ENCODE measurements around the gene RGS6.
"Not testable (repeated sequence)": the region's sequence is repeated elsewhere in the genome, so short reads cannot be mapped to it uniquely, and the experiment has no call there.

Gene RGS6

GRCh38 chr14:71932229-71932981, at the start of gene RGS6:
RGS6 (plus strand) TSS chr14:71932429.
- Mint-ChIP-seq H3K27me3 (peaks cover 54% of the 10 kb centered on the region), H3K36me3 (no peaks in the 10 kb centered on the region), H3K9me3 (no peaks in the 10 kb centered on the region), H3K27ac (no peak within 1 kb of the TSS), H3K4me3 (peak within 1 kb of the TSS; percentile 49), H3K4me1 (peaks cover 6% of the 10 kb centered on the region)
- peak; percentile 70 for ATAC-seq

GRCh38 chr14:71883094-71883493, 49.1 kb upstream of the RGS6 start:
- no peaks in the 10 kb centered on the region for H3K36me3 Mint-ChIP-seq
- peak; percentile 61 for ATAC-seq
- H3K9me3 Mint-ChIP-seq = peaks cover 11% of the 10 kb centered on the region
- H3K4me3 Mint-ChIP-seq = no peak overlapping the region
- H3K27me3 Mint-ChIP-seq = peaks cover 73% of the 10 kb centered on the region
- no peak overlapping the region for H3K27ac Mint-ChIP-seq
- no peaks in the 10 kb centered on the region for H3K4me1 Mint-ChIP-seq

- Mint-ChIP-seq H3K36me3 (no peaks in the 10 kb centered on the region), H3K4me1 (no peaks in the 10 kb centered on the region), H3K27ac (no peak overlapping the region), H3K9me3 (peaks cover 15% of the 10 kb centered on the region), H3K27me3 (peaks cover 59% of the 10 kb centered on the region), H3K4me3 (no peak overlapping the region)
- no peak for ATAC-seq
These were observed 46.9 kb upstream of the RGS6 start for GRCh38 chr14:71885301-71885700.

GRCh38 chr14:71887802-71888201, 44.4 kb upstream of the RGS6 start:
- H3K27me3 Mint-ChIP-seq = peaks cover 34% of the 10 kb centered on the region
- H3K36me3 Mint-ChIP-seq, H3K4me1 Mint-ChIP-seq, ATAC-seq, H3K9me3 Mint-ChIP-seq, H3K27ac Mint-ChIP-seq, H3K4me3 Mint-ChIP-seq: not testable (repeated sequence)

- H3K4me1 Mint-ChIP-seq = no peaks in the 10 kb centered on the region
- ATAC-seq = no peak
- no peak overlapping the region for H3K4me3 Mint-ChIP-seq
- peaks cover 8% of the 10 kb centered on the region for H3K27me3 Mint-ChIP-seq
- no peaks in the 10 kb centered on the region for H3K36me3 Mint-ChIP-seq
- no peak overlapping the region for H3K27ac Mint-ChIP-seq
- H3K9me3 Mint-ChIP-seq = peaks cover 10% of the 10 kb centered on the region
These were observed 41.7 kb upstream of the RGS6 start for GRCh38 chr14:71890541-71890940.

- H3K27me3 Mint-ChIP-seq = peaks cover 1% of the 10 kb centered on the region
- no peaks in the 10 kb centered on the region for H3K4me1 Mint-ChIP-seq
- H3K9me3 Mint-ChIP-seq = peaks cover 10% of the 10 kb centered on the region
- ATAC-seq = no peak
- H3K27ac Mint-ChIP-seq = no peak overlapping the region
- H3K36me3 Mint-ChIP-seq = no peaks in the 10 kb centered on the region
- no peak overlapping the region for H3K4me3 Mint-ChIP-seq
These were observed 41.0 kb upstream of the RGS6 start for GRCh38 chr14:71891185-71891584.

GRCh38 chr14:71891970-71892369, 40.3 kb upstream of the RGS6 start:
- Mint-ChIP-seq H3K36me3 (no peaks in the 10 kb centered on the region), H3K27me3 (no peaks in the 10 kb centered on the region), H3K9me3 (peaks cover 10% of the 10 kb centered on the region), H3K4me3 (no peak overlapping the region), H3K4me1 (no peaks in the 10 kb centered on the region), H3K27ac (no peak overlapping the region)
- no peak for ATAC-seq

GRCh38 chr14:71905031-71905430, 27.2 kb upstream of the RGS6 start:
- no peaks in the 10 kb centered on the region for H3K9me3 Mint-ChIP-seq
- H3K27me3 Mint-ChIP-seq = peaks cover 39% of the 10 kb centered on the region
- H3K4me1 Mint-ChIP-seq = no peaks in the 10 kb centered on the region
- H3K36me3 Mint-ChIP-seq = no peaks in the 10 kb centered on the region
- no peak overlapping the region for H3K27ac Mint-ChIP-seq
- no peak overlapping the region for H3K4me3 Mint-ChIP-seq
- no peak for ATAC-seq

- ATAC-seq = no peak
- no peak overlapping the region for H3K27ac Mint-ChIP-seq
- H3K9me3 Mint-ChIP-seq = no peaks in the 10 kb centered on the region
- H3K36me3 Mint-ChIP-seq = no peaks in the 10 kb centered on the region
- H3K27me3 Mint-ChIP-seq = peaks cover 39% of the 10 kb centered on the region
- no peak overlapping the region for H3K4me3 Mint-ChIP-seq
- no peaks in the 10 kb centered on the region for H3K4me1 Mint-ChIP-seq
These were observed 26.4 kb upstream of the RGS6 start for GRCh38 chr14:71905860-71906259.

- Mint-ChIP-seq H3K9me3 (no peaks in the 10 kb centered on the region), H3K36me3 (no peaks in the 10 kb centered on the region), H3K27me3 (peaks cover 48% of the 10 kb centered on the region), H3K4me3 (no peak overlapping the region), H3K4me1 (no peaks in the 10 kb centered on the region), H3K27ac (no peak overlapping the region)
- ATAC-seq = no peak
These were observed 24.3 kb upstream of the RGS6 start for GRCh38 chr14:71907793-71908515.

GRCh38 chr14:71911669-71912068, 20.6 kb upstream of the RGS6 start:
- Mint-ChIP-seq H3K36me3 (no peaks in the 10 kb centered on the region), H3K27ac (no peak overlapping the region), H3K4me3 (no peak overlapping the region), H3K4me1 (no peaks in the 10 kb centered on the region), H3K9me3 (no peaks in the 10 kb centered on the region), H3K27me3 (peaks cover 49% of the 10 kb centered on the region)
- no peak for ATAC-seq

GRCh38 chr14:71913342-71913741, 18.9 kb upstream of the RGS6 start:
- Mint-ChIP-seq H3K4me1 (no peaks in the 10 kb centered on the region), H3K9me3 (no peaks in the 10 kb centered on the region), H3K27me3 (peaks cover 39% of the 10 kb centered on the region), H3K4me3 (no peak overlapping the region), H3K27ac (no peak overlapping the region), H3K36me3 (no peaks in the 10 kb centered on the region)
- no peak for ATAC-seq

GRCh38 chr14:71918955-71919354, 13.3 kb upstream of the RGS6 start:
- Mint-ChIP-seq H3K4me3 (no peak overlapping the region), H3K27ac (no peak overlapping the region), H3K27me3 (peaks cover 20% of the 10 kb centered on the region), H3K9me3 (peaks cover 5% of the 10 kb centered on the region), H3K4me1 (no peaks in the 10 kb centered on the region), H3K36me3 (no peaks in the 10 kb centered on the region)
- no peak for ATAC-seq

GRCh38 chr14:71923513-71923912, 8.7 kb upstream of the RGS6 start:
- peaks cover 27% of the 10 kb centered on the region for H3K27me3 Mint-ChIP-seq
- no peak for ATAC-seq
- no peaks in the 10 kb centered on the region for H3K4me1 Mint-ChIP-seq
- no peaks in the 10 kb centered on the region for H3K36me3 Mint-ChIP-seq
- H3K9me3 Mint-ChIP-seq = peaks cover 9% of the 10 kb centered on the region
- no peak overlapping the region for H3K4me3 Mint-ChIP-seq
- no peak overlapping the region for H3K27ac Mint-ChIP-seq

GRCh38 chr14:71931492-71932228, 569 bp upstream of the RGS6 start:
- Mint-ChIP-seq H3K27ac (no peak overlapping the region), H3K4me3 (no peak overlapping the region), H3K9me3 (no peaks in the 10 kb centered on the region), H3K36me3 (no peaks in the 10 kb centered on the region), H3K27me3 (peaks cover 47% of the 10 kb centered on the region), H3K4me1 (peaks cover 6% of the 10 kb centered on the region)
- ATAC-seq = peak; percentile 8

Data from stimulated activated memory B cell treated with anti-CD40 and anti-IgM and Interleukin-4, amounts not matched to agents 10 μg/mL and 1 μg/mL and 100 μg/mL, for 72 hours (primary cell).